Mesenchymal stem cell (in vitro differentiated cells and primary cell): ENCODE results near the gene SOWAHA.
A peak's percentile ranks its signal among the peaks of the same experiment; 100 is the strongest.

ENCODE experiments used
- DNase-seq: peaks from one replicate; pipeline ENCODE4 v3.0.0-alpha.2; 2013
- H2AFZ ChIP-seq: one replicate; pipeline ENCODE4 v1.6.1; 2013; ENCODE audit warnings: low read depth, mild to moderate bottlenecking, control low read depth, inconsistent platforms, low read length, moderate library complexity
- H2AK5ac ChIP-seq: 2 replicates; pipeline ENCODE4 v1.6.1; 2013; ENCODE audit warnings: low read length, moderate library complexity, mild to moderate bottlenecking, inconsistent platforms; ENCODE audit not compliant: severe bottlenecking
- H2BK120ac ChIP-seq: one replicate; pipeline ENCODE4 v1.6.1; 2013; ENCODE audit warnings: low read depth, mild to moderate bottlenecking, inconsistent platforms, low read length, moderate library complexity
- H2BK12ac ChIP-seq, 2 experiments: one replicate each; pipeline ENCODE4 v1.6.1; 2013; ENCODE audit warnings: inconsistent platforms in 2 of 2, low read length in 2 of 2, mild to moderate bottlenecking in 2 of 2, moderate library complexity in 2 of 2, control low read depth in 1 of 2
- H2BK15ac ChIP-seq: one replicate; pipeline ENCODE4 v1.6.1; 2013; ENCODE audit warnings: mild to moderate bottlenecking, low read depth, inconsistent platforms; ENCODE audit not compliant: poor library complexity, severe bottlenecking
- H2BK5ac ChIP-seq: 2 replicates; pipeline ENCODE4 v1.6.1; 2013; ENCODE audit warnings: low read depth, mild to moderate bottlenecking, low read length, control low read depth, inconsistent platforms; ENCODE audit not compliant: poor library complexity, severe bottlenecking
- H3K14ac ChIP-seq, 2 experiments: one replicate each; pipeline ENCODE4 v1.6.1; 2013; ENCODE audit warnings: inconsistent platforms in 2 of 2, low read length in 2 of 2, control low read depth in 1 of 2, mild to moderate bottlenecking in 1 of 2, moderate library complexity in 1 of 2
- H3K18ac ChIP-seq, 2 experiments: one replicate each; pipeline ENCODE4 v1.6.1; 2013; ENCODE audit warnings: inconsistent platforms in 2 of 2, low read length in 2 of 2, control low read depth in 1 of 2, low read depth in 1 of 2, mild to moderate bottlenecking in 1 of 2
- H3K23ac ChIP-seq, 2 experiments: one replicate each; pipeline ENCODE4 v1.6.1; 2013; ENCODE audit warnings: inconsistent platforms in 2 of 2, low read length in 2 of 2, mild to moderate bottlenecking in 2 of 2, moderate library complexity in 2 of 2, control low read depth in 1 of 2
- H3K27ac ChIP-seq: 2 replicates; pipeline ENCODE4 v1.5.1; 2013; ENCODE audit warnings: mild to moderate bottlenecking, moderate library complexity, low read length, control low read depth, inconsistent platforms; ENCODE audit not compliant: poor library complexity, severe bottlenecking
- H3K27me3 ChIP-seq, 2 experiments: 2 replicates each; pipeline versions ENCODE4 v1.6.1 to v1.7.0; 2013; ENCODE audit warnings: low read length in 2 of 2, mild to moderate bottlenecking in 2 of 2, moderate library complexity in 2 of 2, control low read depth in 1 of 2, inconsistent platforms in 1 of 2; ENCODE audit not compliant: control insufficient read depth in 1 of 2, insufficient read depth in 1 of 2
- H3K36me3 ChIP-seq, 2 experiments: 2 replicates each; pipeline versions ENCODE4 v1.6.1 to v1.7.0; 2013; ENCODE audit warnings: low read length in 2 of 2, control low read depth in 1 of 2, inconsistent platforms in 1 of 2, low read depth in 1 of 2, mild to moderate bottlenecking in 1 of 2; ENCODE audit not compliant: insufficient read depth in 2 of 2, control insufficient read depth in 1 of 2
- H3K4ac ChIP-seq, 2 experiments: one replicate each; pipeline ENCODE4 v1.6.1; 2013; ENCODE audit warnings: inconsistent platforms in 2 of 2, low read length in 2 of 2, mild to moderate bottlenecking in 2 of 2, moderate library complexity in 2 of 2, control low read depth in 1 of 2, low read depth in 1 of 2
- H3K4me1 ChIP-seq: 2 replicates; pipeline ENCODE4 v1.6.1; 2013; ENCODE audit warnings: low read depth, low read length, control low read depth; ENCODE audit not compliant: control insufficient read depth, insufficient read depth
- H3K4me2 ChIP-seq: 2 replicates; pipeline ENCODE4 v1.6.1; 2013; ENCODE audit warnings: low read length, mild to moderate bottlenecking, inconsistent platforms; ENCODE audit not compliant: poor library complexity, severe bottlenecking
- H3K4me3 ChIP-seq, 2 experiments: 2 replicates each; pipeline versions ENCODE4 v1.5.1 to v1.7.0; 2013; ENCODE audit warnings: low read length in 2 of 2, mild to moderate bottlenecking in 2 of 2, control low read depth in 1 of 2, low read depth in 1 of 2; ENCODE audit not compliant: insufficient read depth in 1 of 2
- H3K79me1 ChIP-seq: replicated peaks from 2 replicates; pipeline ENCODE4 v1.6.1; 2013; ENCODE audit warnings: mild to moderate bottlenecking, control low read depth, low read length, inconsistent platforms; ENCODE audit not compliant: poor library complexity, severe bottlenecking
- H3K9ac ChIP-seq: 2 replicates; pipeline ENCODE4 v1.7.0; 2013; ENCODE audit warnings: mild to moderate bottlenecking, low read length, moderate library complexity
- H3K9me3 ChIP-seq: 2 replicates; pipeline ENCODE4 v1.7.0; 2013; ENCODE audit warnings: mild to moderate bottlenecking, low read length; ENCODE audit not compliant: control insufficient read depth
- H4K8ac ChIP-seq: one replicate; pipeline ENCODE4 v1.6.1; 2013; ENCODE audit warnings: inconsistent platforms, mild to moderate bottlenecking, low read length, moderate library complexity
- H4K91ac ChIP-seq: one replicate; pipeline ENCODE4 v1.6.1; 2013; ENCODE audit warnings: mild to moderate bottlenecking, low read length, inconsistent platforms
- WGBS: methylation state at CpG from one replicate; pipeline ENCODE4 v1.1.7; 2013; ENCODE audit warnings: mixed read lengths; 5-methylcytosine and 5-hydroxymethylcytosine counted together

SOWAHA gene

GRCh38 chr5:132810605-132811004 lies 2.5 kb upstream of the SOWAHA start:
- DNase-seq, result no peak
- H3K4ac ChIP-seq, result no peak overlapping the region
- 84% methylated on average over 5 of the region's 5 CpGs for WGBS

GRCh38 chr5:132812123-132812765 lies 858 bp upstream of the SOWAHA start:
- Histone ChIP-seq H2BK120ac (no peak overlapping the region), H4K8ac (no peak overlapping the region), H3K18ac (no peak overlapping the region), H3K4me3 (no peak overlapping the region), H3K9me3 (no peaks in the 10 kb centered on the region), H3K27ac (no peak overlapping the region), H2AK5ac (no peak overlapping the region), H3K4ac (no peak overlapping the region), H3K36me3 (peaks cover 0 to 7% of the 10 kb centered on the region in 2 experiments), H2AFZ (no peak overlapping the region), H3K27me3 (peaks cover 25 to 47% of the 10 kb centered on the region in 2 experiments), H3K23ac (no peak overlapping the region), H3K4me2 (no peak overlapping the region), H4K91ac (no peak overlapping the region), H3K14ac (no peak overlapping the region), H3K79me1 (no peaks in the 10 kb centered on the region), H3K9ac (no peak overlapping the region), H2BK5ac (no peak overlapping the region), H2BK15ac (no peak overlapping the region), H3K4me1 (peaks cover 19% of the 10 kb centered on the region), H2BK12ac (no peak overlapping the region)
- WGBS, result 79% methylated on average over 15 of the region's 18 CpGs
- DNase-seq, result no peak

More at GRCh38 chr5:132810605-132811004, 2.5 kb upstream of the SOWAHA start:
- peaks cover 0 to 7% of the 10 kb centered on the region in 2 experiments for H3K36me3 ChIP-seq
- H3K23ac ChIP-seq, result no peak overlapping the region
- H3K4me2 ChIP-seq, result no peak overlapping the region
- H3K9me3 ChIP-seq, result no peaks in the 10 kb centered on the region
- no peak overlapping the region for H2BK12ac ChIP-seq
- peaks cover 25 to 51% of the 10 kb centered on the region in 2 experiments for H3K27me3 ChIP-seq
- no peak overlapping the region for H2AK5ac ChIP-seq
- no peak overlapping the region for H3K4me3 ChIP-seq
- H4K8ac ChIP-seq, result no peak overlapping the region
- peaks cover 19% of the 10 kb centered on the region for H3K4me1 ChIP-seq
- H3K79me1 ChIP-seq, result no peaks in the 10 kb centered on the region
- no peak overlapping the region for H3K27ac ChIP-seq
- H4K91ac ChIP-seq, result no peak overlapping the region
- no peak overlapping the region for H2AFZ ChIP-seq
- no peak overlapping the region for H2BK5ac ChIP-seq
- no peak overlapping the region for H3K9ac ChIP-seq
- H2BK15ac ChIP-seq, result no peak overlapping the region
- no peak overlapping the region for H3K14ac ChIP-seq
- no peak overlapping the region for H2BK120ac ChIP-seq
- H3K18ac ChIP-seq, result no peak overlapping the region

- no peak overlapping the region for H3K27ac ChIP-seq
Observed at GRCh38 chr5:132813599-132814502, 749 bp downstream of the SOWAHA start.

More at GRCh38 chr5:132813599-132814502, 749 bp downstream of the SOWAHA start:
- DNase-seq, result peak; percentile 30
- H4K8ac ChIP-seq, result peak overlapping the region; percentile 71
- peak overlapping the region; percentile 97 for H3K4me2 ChIP-seq
- H3K14ac ChIP-seq, result no peak overlapping the region
- WGBS, result 7% methylated on average over 96 of the region's 110 CpGs
- peak overlapping the region; percentile 7 for H2BK15ac ChIP-seq
- H3K36me3 ChIP-seq, result peaks cover 0 to 7% of the 10 kb centered on the region in 2 experiments
- H4K91ac ChIP-seq, result no peak overlapping the region
- no peak overlapping the region for H3K4ac ChIP-seq
- H3K79me1 ChIP-seq, result no peaks in the 10 kb centered on the region
- peak overlapping the region in 1 of 2 experiments; percentile 34 for H3K18ac ChIP-seq
- no peak overlapping the region for H2AK5ac ChIP-seq
- no peak overlapping the region for H2BK5ac ChIP-seq
- H3K27me3 ChIP-seq, result peaks cover 20 to 40% of the 10 kb centered on the region in 2 experiments
- H2AFZ ChIP-seq, result peak overlapping the region; percentile 86
- H3K9ac ChIP-seq, result no peak overlapping the region
- H2BK120ac ChIP-seq, result peak overlapping the region; percentile 34
- H3K9me3 ChIP-seq, result no peaks in the 10 kb centered on the region
- H2BK12ac ChIP-seq, result no peak overlapping the region
- peak overlapping the region in 1 of 2 experiments; percentile 72 for H3K23ac ChIP-seq
- peak overlapping the region in 1 of 2 experiments; percentile 57 for H3K4me3 ChIP-seq
- H3K4me1 ChIP-seq, result peaks cover 19% of the 10 kb centered on the region
